GM21381 (cell line): ENCODE measurements around the gene CT47C1.

Source experiments
- ATAC-seq: cut with Tn5 transposase; IDR thresholded peaks from one replicate; pipeline ENCODE4 v1.9.1; 2021; ENCODE audit warnings: mild to moderate bottlenecking, moderate library complexity; ENCODE audit not compliant: unreplicated experiment

The CT47C1 gene

GRCh38 chrX:119073200-119073905, 560 bp downstream of the CT47C1 start:
- ATAC-seq, result no peak

GRCh38 chrX:119073911-119074310, 1.1 kb downstream of the CT47C1 start:
- no peak for ATAC-seq

- ATAC-seq, result no peak
These were observed 2.7 kb downstream of the CT47C1 start for GRCh38 chrX:119075270-119076025.

GRCh38 chrX:119082278-119082677, 9.5 kb downstream of the CT47C1 start:
- ATAC-seq, result no peak

- ATAC-seq, result no peak
These were observed 12.0 kb downstream of the CT47C1 start for GRCh38 chrX:119084766-119085165.

- ATAC-seq, result no peak
These were observed 14.3 kb downstream of the CT47C1 start for GRCh38 chrX:119087121-119087520.

- ATAC-seq, result no peak
These were observed 16.8 kb downstream of the CT47C1 start for GRCh38 chrX:119089619-119090018.

GRCh38 chrX:119090627-119091026, 17.8 kb downstream of the CT47C1 start:
- ATAC-seq, result no peak

GRCh38 chrX:119093991-119094735, 21.4 kb downstream of the CT47C1 start:
- no peak for ATAC-seq

- no peak for ATAC-seq
These were observed 22.0 kb downstream of the CT47C1 start for GRCh38 chrX:119094819-119095218.

- ATAC-seq, result no peak
These were observed 23.1 kb downstream of the CT47C1 start for GRCh38 chrX:119095936-119096335.

- ATAC-seq, result no peak
These were observed 28.4 kb downstream of the CT47C1 start for GRCh38 chrX:119101168-119101567.

- ATAC-seq, result no peak
These were observed 33.0 kb downstream of the CT47C1 start for GRCh38 chrX:119105826-119106225.

- ATAC-seq, result no peak
These were observed 34.4 kb downstream of the CT47C1 start for GRCh38 chrX:119107206-119107605.

GRCh38 chrX:119118780-119119395, 46.1 kb downstream of the CT47C1 start:
- ATAC-seq, result peak; percentile 66

- ATAC-seq, result no peak
These were observed 48.5 kb downstream of the CT47C1 start for GRCh38 chrX:119121341-119121740.
